HUES6 (cell line): Measurements from ENCODE around the gene EML1.
A peak's percentile ranks its signal among the peaks of the same experiment; 100 is the strongest.

Experiments
- H3K27ac ChIP-seq: 2 replicates; pipeline ENCODE4 v1.7.0; 2013; ENCODE audit warnings: low read depth, mild to moderate bottlenecking, low read length, inconsistent platforms
- H3K27me3 ChIP-seq: 2 replicates; pipeline ENCODE4 v1.6.1; 2013; ENCODE audit warnings: low read length; ENCODE audit not compliant: control insufficient read depth, insufficient read depth
- H3K36me3 ChIP-seq: 2 replicates; pipeline ENCODE4 v1.6.1; 2013; ENCODE audit warnings: low read length; ENCODE audit not compliant: control insufficient read depth, insufficient read depth
- H3K4me1 ChIP-seq: 2 replicates; pipeline ENCODE4 v1.6.1; 2013; ENCODE audit warnings: low read length; ENCODE audit not compliant: control insufficient read depth, insufficient read depth
- H3K4me3 ChIP-seq: 2 replicates; pipeline ENCODE4 v1.5.1; 2013; ENCODE audit warnings: low read depth, low read length
- H3K9ac ChIP-seq: one replicate; pipeline ENCODE4 v1.6.1; 2013; ENCODE audit warnings: mild to moderate bottlenecking, low read length
- H3K9me3 ChIP-seq: 2 replicates; pipeline ENCODE4 v1.6.1; 2013; ENCODE audit warnings: low read depth, low read length; ENCODE audit not compliant: control insufficient read depth, insufficient read depth

The EML1 gene

DNA sequence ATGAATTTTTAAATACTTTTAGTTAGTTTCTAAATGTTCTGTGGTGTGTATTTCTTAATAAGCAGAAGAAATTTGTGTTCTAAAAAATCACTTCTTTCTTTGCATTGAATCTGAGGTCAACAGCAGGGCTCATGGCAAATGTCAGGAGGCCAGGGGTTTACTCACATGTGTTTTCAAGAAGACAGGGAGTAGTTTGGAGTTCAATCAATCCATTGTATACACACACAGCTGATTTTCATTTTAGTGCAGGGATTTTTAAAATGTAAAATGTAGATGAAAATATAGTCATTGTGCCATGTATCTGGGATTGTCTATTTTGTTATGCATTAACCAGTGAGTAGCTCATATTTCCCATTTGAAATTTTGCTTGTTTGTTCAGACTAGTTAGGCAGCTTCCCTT, 62.1 kb downstream of the EML1 start:
- no peak overlapping the region for H3K4me3 ChIP-seq
- H3K9ac ChIP-seq, result no peak overlapping the region
- H3K36me3 ChIP-seq, result peaks cover 5% of the 10 kb centered on the region; the same call in 1 of the 2 replicates
- no peaks in the 10 kb centered on the region for H3K27me3 ChIP-seq
- no peaks in the 10 kb centered on the region for H3K9me3 ChIP-seq
- H3K27ac ChIP-seq, result no peak overlapping the region
- peaks cover 4% of the 10 kb centered on the region; the same call in 1 of the 2 replicates for H3K4me1 ChIP-seq

DNA sequence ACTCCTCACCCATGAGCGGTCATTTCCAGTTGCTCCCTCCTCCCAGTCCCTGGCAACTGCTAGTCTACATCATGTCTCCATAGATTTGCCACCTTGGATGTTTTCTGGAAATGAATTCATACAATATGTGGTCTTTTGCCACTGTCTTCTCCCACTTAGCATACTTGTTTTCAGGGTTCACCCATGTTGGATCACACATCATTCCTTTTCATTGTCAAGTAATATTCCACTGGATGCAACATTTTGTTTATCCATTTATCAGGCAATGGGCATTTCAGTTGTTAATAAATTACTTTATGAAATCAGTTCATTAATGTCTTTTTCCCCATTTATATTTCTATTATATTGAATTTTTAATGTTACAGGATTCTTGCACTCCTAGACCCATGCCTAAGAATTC, 64.3 kb downstream of the EML1 start:
- Histone ChIP-seq H3K4me1 (peaks cover 1% of the 10 kb centered on the region; the same call in 1 of the 2 replicates), H3K27ac (no peak overlapping the region), H3K4me3 (no peak overlapping the region), H3K9ac (no peak overlapping the region), H3K27me3 (no peaks in the 10 kb centered on the region), H3K36me3 (no peaks in the 10 kb centered on the region), H3K9me3 (no peaks in the 10 kb centered on the region)

DNA sequence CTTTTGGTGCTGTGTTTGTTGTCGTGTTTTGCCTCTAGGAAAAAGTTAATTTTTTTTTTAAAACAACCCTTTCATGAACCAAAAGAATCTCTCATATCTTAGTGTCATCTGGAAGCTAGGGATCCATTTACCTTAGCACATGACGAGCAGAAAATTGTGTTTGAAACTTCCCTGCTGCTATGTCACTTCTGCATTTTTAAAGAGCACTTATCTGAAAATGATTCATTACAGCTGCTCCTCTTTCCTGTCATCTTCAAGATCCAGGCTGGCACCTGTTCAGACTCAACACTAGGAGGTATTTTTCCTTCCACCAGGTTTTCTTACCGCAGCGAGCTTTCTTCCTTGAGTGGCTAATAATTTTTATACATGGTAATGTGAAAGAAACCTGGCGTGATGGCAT, 67.0 kb downstream of the EML1 start:
- H3K27ac ChIP-seq, result no peak overlapping the region
- no peaks in the 10 kb centered on the region for H3K4me1 ChIP-seq
- H3K36me3 ChIP-seq, result peaks cover 2% of the 10 kb centered on the region; the same call in 1 of the 2 replicates
- H3K9me3 ChIP-seq, result peaks cover 2% of the 10 kb centered on the region; the same call in 1 of the 2 replicates
- no peak overlapping the region for H3K4me3 ChIP-seq
- H3K27me3 ChIP-seq, result no peaks in the 10 kb centered on the region
- H3K9ac ChIP-seq, result no peak overlapping the region

DNA sequence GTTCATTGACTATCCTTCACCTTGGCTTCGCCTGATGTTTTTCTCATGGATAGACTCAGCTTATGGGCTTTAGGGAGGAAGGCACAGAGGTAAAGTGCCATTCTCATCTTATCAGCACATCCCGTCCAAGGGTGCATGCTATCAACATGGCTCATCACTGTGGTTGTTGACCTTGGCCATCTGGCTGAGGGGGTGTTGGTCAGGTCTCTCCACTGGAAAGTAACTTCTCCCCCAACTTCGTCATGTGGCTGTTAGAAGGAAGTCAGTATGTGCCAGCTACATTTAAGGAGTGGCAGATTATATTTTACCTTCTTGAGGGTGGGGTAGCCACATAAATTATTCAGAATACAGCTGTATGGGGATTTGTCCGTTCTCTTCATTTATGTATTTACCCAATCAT, 68.9 kb downstream of the EML1 start:
- no peak overlapping the region for H3K4me3 ChIP-seq
- H3K4me1 ChIP-seq, result no peaks in the 10 kb centered on the region
- H3K27ac ChIP-seq, result no peak overlapping the region
- no peak overlapping the region for H3K9ac ChIP-seq
- peaks cover 14% of the 10 kb centered on the region for H3K36me3 ChIP-seq
- no peaks in the 10 kb centered on the region for H3K27me3 ChIP-seq
- peaks cover 5% of the 10 kb centered on the region; the same call in 1 of the 2 replicates for H3K9me3 ChIP-seq

DNA sequence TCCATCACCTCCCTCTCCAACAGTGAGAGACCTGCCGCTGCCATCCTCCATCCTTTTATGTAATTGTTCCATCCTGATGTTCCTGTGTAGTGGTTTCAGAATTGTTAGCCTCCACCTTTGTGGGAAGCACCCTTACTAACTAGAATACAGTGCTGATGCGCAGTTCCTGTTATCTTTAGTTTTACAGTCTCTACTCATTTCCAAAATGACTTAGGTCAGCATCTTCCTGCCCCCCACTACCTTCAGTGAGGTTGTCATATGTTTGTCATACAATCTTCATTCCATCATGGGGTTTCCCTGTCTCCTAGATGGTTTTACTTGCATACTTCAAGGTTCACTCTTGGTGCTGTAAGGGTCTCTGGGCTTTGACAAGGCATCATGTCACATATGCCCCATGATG, 69.8 kb downstream of the EML1 start:
- no peaks in the 10 kb centered on the region for H3K27me3 ChIP-seq
- no peak overlapping the region for H3K27ac ChIP-seq
- H3K4me1 ChIP-seq, result no peaks in the 10 kb centered on the region
- no peak overlapping the region for H3K9ac ChIP-seq
- H3K9me3 ChIP-seq, result peaks cover 5% of the 10 kb centered on the region; the same call in 1 of the 2 replicates
- H3K4me3 ChIP-seq, result no peak overlapping the region
- peaks cover 14% of the 10 kb centered on the region for H3K36me3 ChIP-seq

DNA sequence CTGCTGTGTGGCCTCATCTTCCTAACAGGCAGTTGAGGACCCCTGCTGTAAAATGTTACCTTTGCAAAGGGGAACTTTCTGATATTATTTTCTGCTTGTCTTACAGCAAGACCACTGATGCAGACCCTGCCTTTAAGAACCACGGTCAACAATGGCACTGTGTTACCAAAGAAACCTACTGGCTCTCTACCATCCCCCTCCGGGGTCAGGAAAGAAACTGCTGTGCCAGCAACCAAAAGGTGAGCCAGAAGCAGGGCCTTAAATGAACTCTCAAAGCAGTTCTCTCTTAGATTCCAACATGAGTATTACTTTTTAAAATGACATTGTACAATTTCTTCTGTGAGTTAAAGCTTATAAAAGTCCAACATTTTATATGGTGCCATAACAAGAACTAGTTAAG, 72.2 kb downstream of the EML1 start:
- Histone ChIP-seq H3K4me1 (no peaks in the 10 kb centered on the region), H3K9me3 (peaks cover 5% of the 10 kb centered on the region; the same call in 1 of the 2 replicates), H3K27me3 (no peaks in the 10 kb centered on the region), H3K9ac (no peak overlapping the region), H3K27ac (no peak overlapping the region), H3K4me3 (no peak overlapping the region), H3K36me3 (peaks cover 14% of the 10 kb centered on the region)

DNA sequence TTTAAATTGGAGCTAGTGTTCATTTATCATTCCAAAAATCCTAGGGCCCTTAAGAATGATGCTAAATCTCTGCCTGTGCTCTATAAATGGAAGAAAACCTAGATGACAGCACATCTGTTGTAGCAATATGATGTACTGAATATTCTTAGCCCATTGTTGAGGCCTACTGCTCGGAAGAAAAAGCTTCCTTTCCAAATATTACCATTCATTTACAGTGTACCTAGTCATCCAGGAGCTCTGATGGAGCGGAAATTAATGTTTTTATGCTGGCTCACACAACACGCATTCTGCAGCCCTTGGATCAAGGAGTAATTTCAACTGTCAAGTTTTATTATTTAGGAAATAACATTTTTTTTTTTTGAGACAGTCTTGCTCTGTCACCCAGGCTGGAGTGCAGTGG, 77.4 kb downstream of the EML1 start:
- Histone ChIP-seq H3K36me3 (peaks cover 8% of the 10 kb centered on the region), H3K4me3 (no peak overlapping the region), H3K4me1 (peaks cover 43% of the 10 kb centered on the region), H3K9ac (no peak overlapping the region), H3K27ac (no peak overlapping the region), H3K27me3 (no peaks in the 10 kb centered on the region), H3K9me3 (no peaks in the 10 kb centered on the region)

DNA sequence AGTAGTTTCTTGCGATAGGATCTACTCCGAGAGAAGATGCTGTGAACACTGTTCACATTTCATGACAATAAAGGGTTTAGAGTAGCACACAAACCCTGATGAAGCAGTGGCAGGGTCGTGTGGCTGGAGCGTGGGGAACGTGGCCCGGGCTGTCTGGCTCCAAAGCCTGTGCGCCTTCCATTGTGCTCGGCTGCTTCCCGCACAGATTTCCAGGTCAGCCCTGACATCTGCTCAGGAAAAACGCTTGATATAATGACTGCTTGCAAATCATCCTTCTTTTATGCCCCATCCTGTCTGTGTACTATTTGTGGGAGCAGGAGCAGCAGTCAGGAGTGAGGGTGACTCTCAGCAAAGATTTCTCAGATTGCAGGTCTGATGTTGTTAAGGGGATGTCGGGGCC, 78.6 kb downstream of the EML1 start:
- Histone ChIP-seq H3K27ac (peak overlapping the region; percentile 36; the same call in 1 of the 2 replicates), H3K36me3 (0 out of 2 replicates have a peak, but pooled peaks cover 3% of the 10 kb centered on the region), H3K27me3 (peaks cover 6% of the 10 kb centered on the region; the same call in 1 of the 2 replicates), H3K9me3 (no peaks in the 10 kb centered on the region), H3K4me1 (peaks cover 52% of the 10 kb centered on the region), H3K9ac (no peak overlapping the region), H3K4me3 (no peak overlapping the region)

DNA sequence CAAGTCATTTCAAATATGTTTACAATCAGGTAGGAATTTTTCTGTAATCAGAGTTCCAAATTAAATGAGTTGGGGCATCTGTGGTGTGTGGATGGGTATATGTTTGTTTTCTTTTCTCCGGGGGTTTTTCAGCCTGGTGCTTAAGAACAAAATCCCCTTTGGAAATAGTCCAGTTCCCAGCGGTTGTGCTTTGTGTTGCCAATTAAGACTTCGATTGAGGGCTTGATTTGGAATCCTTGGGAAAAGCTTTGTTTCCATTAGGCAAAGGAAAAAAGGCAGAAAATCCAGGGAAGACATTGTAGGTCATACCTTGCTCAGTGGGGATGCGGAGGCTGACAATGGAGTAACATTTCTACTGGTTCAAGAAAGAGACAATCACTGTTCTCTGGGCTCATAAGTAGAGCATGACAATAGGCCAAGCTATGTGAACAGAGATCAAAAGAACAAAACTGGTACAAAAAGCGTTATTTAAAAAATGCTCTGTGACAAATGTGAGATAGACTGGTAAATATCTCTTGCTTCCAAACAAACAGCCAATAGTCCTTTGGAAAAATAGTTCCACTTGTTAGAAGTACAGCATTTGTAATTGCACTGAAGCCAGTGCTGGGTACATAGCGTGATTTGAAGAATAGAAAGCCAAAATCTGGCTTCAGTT, 79.7 kb downstream of the EML1 start:
- H3K36me3 ChIP-seq, result no peaks in the 10 kb centered on the region
- H3K4me3 ChIP-seq, result no peak overlapping the region
- H3K27me3 ChIP-seq, result peaks cover 18% of the 10 kb centered on the region; the same call in 1 of the 2 replicates
- H3K27ac ChIP-seq, result peak overlapping the region; percentile 36; the same call in 1 of the 2 replicates
- H3K4me1 ChIP-seq, result peaks cover 52% of the 10 kb centered on the region
- no peak overlapping the region for H3K9ac ChIP-seq
- no peaks in the 10 kb centered on the region for H3K9me3 ChIP-seq

DNA sequence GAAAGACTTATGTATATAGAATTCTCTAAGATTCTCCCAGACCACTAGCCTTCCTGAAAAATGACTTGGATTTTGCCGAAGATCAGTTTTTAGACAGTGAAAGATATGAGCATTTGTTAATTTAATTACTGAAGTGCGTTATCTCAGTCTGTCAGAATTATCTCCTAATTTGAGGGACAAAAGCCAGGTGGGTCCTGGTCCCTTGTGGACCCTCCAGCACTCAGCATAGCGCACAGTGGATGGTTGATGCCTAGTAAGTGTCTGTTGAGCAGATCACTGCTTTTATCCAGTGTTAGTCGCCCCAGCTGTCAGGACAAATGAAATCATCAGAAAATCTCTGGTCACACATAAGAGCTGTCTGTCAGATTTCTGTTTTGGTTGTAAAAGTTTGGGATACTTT, 80.4 kb downstream of the EML1 start:
- Histone ChIP-seq H3K27me3 (peaks cover 25% of the 10 kb centered on the region; the same call in 1 of the 2 replicates), H3K4me1 (peaks cover 52% of the 10 kb centered on the region), H3K9me3 (no peaks in the 10 kb centered on the region), H3K9ac (no peak overlapping the region), H3K4me3 (no peak overlapping the region), H3K36me3 (no peaks in the 10 kb centered on the region), H3K27ac (no peak overlapping the region)

DNA sequence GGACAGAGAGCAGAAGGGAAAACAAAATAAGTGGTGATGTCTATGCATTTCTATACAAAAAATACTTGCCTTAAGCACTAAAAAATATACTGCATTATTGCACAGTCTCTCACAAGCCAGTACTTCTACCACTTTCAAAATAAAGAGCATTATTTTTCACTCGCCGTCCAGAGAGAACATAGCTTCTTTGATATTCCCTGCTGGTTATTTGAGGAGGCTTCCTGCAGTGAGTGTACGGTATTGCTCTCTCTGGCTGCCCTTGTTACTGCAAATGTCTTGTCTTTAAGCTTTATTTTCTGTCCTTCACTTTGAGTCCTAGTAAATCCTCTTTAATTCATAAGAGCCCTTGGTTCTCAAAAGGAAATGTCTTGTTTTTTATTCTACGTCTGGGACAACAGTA, 81.1 kb downstream of the EML1 start:
- Histone ChIP-seq H3K4me1 (peaks cover 53% of the 10 kb centered on the region), H3K27ac (no peak overlapping the region), H3K36me3 (no peaks in the 10 kb centered on the region), H3K9ac (no peak overlapping the region), H3K4me3 (no peak overlapping the region), H3K9me3 (no peaks in the 10 kb centered on the region), H3K27me3 (peaks cover 25% of the 10 kb centered on the region; the same call in 1 of the 2 replicates)
